ENCODE measurements around the gene JUN. TPM values are rescaled to one million over a fixed set of nuclear protein-coding genes. Genes with fewer than 3 reads are reported as not detected.

JUN gene
- total RNA-seq, 1 donor: 55.0 TPM

DNA sequence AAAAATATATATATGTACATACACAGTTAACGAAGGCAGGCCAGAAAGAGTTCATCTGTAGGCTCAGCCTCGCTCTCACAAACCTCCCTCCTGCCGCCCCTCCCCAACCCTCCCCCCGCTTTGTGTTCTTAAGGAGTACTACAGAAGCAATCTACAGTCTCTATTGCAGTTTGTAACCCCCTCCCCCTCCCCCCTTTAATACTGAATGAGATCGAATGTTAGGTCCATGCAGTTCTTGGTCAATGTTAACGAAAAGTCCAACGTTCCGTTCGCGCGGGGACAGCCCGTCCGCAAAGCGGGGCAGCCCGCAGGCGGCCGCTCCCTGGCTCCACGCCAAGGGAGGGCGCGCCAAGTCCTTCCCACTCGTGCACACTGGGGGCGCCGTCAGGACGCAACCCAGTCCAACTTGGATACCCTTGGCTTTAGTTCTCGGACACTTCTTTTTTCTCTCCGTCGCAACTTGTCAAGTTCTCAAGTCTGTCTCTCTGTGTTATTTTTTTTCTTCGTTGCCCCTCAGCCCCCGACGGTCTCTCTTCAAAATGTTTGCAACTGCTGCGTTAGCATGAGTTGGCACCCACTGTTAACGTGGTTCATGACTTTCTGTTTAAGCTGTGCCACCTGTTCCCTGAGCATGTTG, 2.2 kb downstream of the JUN start:
- TF ChIP-seq, protein P1, sequence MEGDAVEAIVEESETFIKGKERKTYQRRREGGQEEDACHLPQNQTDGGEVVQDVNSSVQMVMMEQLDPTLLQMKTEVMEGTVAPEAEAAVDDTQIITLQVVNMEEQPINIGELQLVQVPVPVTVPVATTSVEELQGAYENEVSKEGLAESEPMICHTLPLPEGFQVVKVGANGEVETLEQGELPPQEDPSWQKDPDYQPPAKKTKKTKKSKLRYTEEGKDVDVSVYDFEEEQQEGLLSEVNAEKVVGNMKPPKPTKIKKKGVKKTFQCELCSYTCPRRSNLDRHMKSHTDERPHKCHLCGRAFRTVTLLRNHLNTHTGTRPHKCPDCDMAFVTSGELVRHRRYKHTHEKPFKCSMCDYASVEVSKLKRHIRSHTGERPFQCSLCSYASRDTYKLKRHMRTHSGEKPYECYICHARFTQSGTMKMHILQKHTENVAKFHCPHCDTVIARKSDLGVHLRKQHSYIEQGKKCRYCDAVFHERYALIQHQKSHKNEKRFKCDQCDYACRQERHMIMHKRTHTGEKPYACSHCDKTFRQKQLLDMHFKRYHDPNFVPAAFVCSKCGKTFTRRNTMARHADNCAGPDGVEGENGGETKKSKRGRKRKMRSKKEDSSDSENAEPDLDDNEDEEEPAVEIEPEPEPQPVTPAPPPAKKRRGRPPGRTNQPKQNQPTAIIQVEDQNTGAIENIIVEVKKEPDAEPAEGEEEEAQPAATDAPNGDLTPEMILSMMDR (IDR thresholded peaks at IDR 0.05; ENCODE audit: insufficient read depth, low read length): peak; percentile 53
- peak; percentile 77 for DNase-seq (ENCODE audit: low read depth)
- H3K4me3 ChIP-seq (ENCODE audit: low read depth, low read length): peak overlapping the region; percentile 93

DNA sequence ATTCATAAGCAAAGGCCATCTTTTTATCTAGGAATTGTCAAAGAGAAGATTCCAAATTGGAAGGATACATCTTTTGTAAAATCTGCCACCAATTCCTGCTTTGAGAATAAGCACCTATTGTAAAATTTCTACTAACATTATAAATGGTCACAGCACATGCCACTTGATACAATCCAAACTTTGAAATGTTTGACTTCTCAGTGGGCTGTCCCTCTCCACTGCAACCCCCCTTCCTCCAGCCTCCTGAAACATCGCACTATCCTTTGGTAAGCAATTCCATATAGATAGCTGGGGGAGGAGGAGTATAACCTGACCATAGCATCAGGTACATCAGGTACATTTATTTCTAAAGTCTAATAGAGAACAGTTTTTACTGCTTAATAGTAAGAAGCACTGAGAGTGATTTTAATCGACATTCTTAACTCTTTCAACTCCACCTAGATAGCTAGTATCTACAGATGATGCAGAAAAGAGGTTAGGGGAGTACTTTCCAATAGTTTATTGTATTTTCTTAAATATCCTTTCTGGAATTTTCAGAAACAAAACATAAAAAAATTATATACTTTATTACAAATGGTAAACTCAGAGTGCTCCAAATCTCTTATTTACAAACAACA, 2.9 kb downstream of the JUN start:
- TF ChIP-seq, protein P1 (IDR thresholded peaks at IDR 0.05; ENCODE audit: insufficient read depth, low read length): no peak
- peak overlapping the region; percentile 93 for H3K4me3 ChIP-seq (ENCODE audit: low read depth, low read length)
- DNase-seq (ENCODE audit: low read depth): peak; percentile 34

GRCh38 chr1:58780411-58780810, 3.4 kb downstream of the JUN start:
- H3K4me3 ChIP-seq (ENCODE audit: low read depth, low read length): peak overlapping the region; percentile 93
- TF ChIP-seq, protein P1 (IDR thresholded peaks at IDR 0.05; ENCODE audit: insufficient read depth, low read length): no peak
- peak; percentile 22 for DNase-seq (ENCODE audit: low read depth)

- H3K4me3 ChIP-seq (ENCODE audit: low read depth, low read length): peak overlapping the region; percentile 93
- TF ChIP-seq, protein P1 (IDR thresholded peaks at IDR 0.05; ENCODE audit: insufficient read depth, low read length): no peak
- DNase-seq (ENCODE audit: low read depth): peak; percentile 70
Observed at GRCh38 chr1:58779801-58780382, 4.0 kb downstream of the JUN start.

DNA sequence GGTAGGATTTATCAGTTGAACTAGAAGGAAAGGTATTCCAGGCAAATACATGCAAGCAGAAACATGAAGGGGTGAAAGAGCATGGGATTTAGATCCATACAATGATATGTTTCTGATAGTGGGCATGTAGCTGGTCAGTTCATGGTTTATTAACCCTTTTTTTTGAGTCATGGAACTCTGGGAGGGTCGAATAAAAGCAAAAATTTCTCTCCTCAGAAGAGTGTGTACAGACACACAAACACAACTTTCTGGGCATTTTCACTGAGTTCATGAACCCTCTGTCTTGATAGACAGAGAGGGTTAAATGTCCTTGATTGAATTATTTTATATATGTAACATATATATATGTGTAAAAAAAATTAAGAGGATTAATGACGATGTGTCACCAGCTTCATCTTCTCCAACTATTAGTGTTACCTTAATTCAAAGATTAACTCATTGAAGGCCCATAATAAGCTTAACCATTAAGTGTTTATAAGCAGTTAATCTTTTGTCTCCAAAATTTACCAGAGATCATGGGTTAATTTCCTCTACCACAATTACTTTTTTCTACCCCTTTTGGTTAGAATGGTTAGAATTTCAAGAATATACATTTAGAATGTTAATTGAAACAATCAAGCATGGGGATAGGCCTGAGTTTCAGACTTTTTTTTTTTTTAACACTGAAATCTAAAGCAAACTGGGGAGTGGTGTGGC, 4.6 kb downstream of the JUN start:
- TF ChIP-seq, protein P1 (IDR thresholded peaks at IDR 0.05; ENCODE audit: insufficient read depth, low read length): no peak
- no peak overlapping the region for H3K4me3 ChIP-seq (ENCODE audit: low read depth, low read length)
- no peak for DNase-seq (ENCODE audit: low read depth)

DNA sequence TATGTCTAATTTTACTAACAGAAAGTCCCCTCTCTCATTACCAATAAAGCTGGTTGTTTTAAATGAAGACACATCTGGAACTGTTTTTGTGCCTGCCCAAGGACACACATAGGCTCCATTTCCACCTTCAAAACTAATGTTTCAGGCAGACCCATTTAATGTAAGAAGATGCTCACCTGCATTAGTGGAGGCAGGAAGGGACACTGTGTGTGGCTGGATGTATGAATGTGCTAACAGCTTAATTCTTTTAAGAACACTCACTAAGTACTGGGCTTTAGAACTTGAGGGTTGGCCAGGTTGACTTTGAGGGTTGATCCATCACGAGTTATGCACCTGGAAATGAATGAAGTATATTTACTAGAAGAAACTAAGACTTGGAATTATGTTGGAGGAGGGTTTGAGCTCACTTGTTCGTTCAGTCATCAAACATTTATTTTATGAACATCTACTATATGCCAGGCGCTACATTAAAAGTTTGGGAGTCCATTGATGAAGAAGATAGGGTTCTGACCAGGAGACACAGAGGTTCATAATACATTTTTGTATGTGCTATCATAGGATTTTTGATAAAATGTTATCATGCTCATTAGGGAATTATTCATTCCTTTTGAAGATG, 5.4 kb downstream of the JUN start:
- TF ChIP-seq, protein P1 (IDR thresholded peaks at IDR 0.05; ENCODE audit: insufficient read depth, low read length): no peak
- no peak for DNase-seq (ENCODE audit: low read depth)
- no peak overlapping the region for H3K4me3 ChIP-seq (ENCODE audit: low read depth, low read length)
